PC-3 (cell line): ENCODE data around the gene GPR18.

Source experiments
- EZH2 ChIP-seq: fragments of 300-600 bp; sonication (generic); IDR thresholded peaks from one replicate; pipeline ENCODE4 v1.6.1; 2017; ENCODE audit warnings: antibody characterized with exemption, mild to moderate bottlenecking, low read length; ENCODE audit not compliant: unreplicated experiment
- TF ChIP-seq, protein P1 (sequence below): fragments of 300-600 bp; sonication (generic); conservative IDR thresholded peaks from 2 replicates; pipeline ENCODE4 v1.5.1; 2017; ENCODE audit warnings: antibody characterized with exemption, low read depth, mild to moderate bottlenecking, low read length

DNA sequence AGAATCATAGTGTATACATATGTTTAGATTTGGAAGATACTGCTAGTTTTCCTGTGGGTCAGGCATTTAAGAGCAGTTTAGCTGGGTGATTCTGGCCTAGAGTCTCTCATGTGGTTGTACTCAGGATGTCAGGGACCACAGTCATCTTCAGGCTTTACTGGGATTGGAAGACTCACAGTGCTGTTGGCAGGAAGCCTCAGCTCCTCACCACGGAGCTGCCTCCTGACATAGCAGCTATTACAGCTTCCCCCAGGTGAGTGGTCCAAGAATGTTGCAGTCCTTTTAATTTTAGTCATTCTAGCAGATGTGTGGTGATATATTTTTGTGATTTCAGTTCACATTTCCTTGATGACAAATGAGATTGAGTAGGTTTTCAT lies 16.9 kb upstream of the GPR18 start:
- TF ChIP-seq, protein P1, sequence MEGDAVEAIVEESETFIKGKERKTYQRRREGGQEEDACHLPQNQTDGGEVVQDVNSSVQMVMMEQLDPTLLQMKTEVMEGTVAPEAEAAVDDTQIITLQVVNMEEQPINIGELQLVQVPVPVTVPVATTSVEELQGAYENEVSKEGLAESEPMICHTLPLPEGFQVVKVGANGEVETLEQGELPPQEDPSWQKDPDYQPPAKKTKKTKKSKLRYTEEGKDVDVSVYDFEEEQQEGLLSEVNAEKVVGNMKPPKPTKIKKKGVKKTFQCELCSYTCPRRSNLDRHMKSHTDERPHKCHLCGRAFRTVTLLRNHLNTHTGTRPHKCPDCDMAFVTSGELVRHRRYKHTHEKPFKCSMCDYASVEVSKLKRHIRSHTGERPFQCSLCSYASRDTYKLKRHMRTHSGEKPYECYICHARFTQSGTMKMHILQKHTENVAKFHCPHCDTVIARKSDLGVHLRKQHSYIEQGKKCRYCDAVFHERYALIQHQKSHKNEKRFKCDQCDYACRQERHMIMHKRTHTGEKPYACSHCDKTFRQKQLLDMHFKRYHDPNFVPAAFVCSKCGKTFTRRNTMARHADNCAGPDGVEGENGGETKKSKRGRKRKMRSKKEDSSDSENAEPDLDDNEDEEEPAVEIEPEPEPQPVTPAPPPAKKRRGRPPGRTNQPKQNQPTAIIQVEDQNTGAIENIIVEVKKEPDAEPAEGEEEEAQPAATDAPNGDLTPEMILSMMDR = no peak
- TF ChIP-seq EZH2 = no peak
